HEK293 (cell line): ENCODE results near the gene FREM3.

Experiments
- CTCF ChIP-seq: fragments of 450-650 bp; formaldehyde crosslinking; IDR thresholded peaks from 2 replicates; pipeline ENCODE4 v1.5.1; 2016; ENCODE audit warnings: missing biosample characterization, missing genetic modification characterization
- PRDM10 ChIP-seq: fragments of 450-650 bp; formaldehyde crosslinking; IDR thresholded peaks from 2 replicates; pipeline ENCODE4 v1.5.1; 2016; ENCODE audit warnings: missing biosample characterization, missing genetic modification characterization
- REST ChIP-seq: fragments of 450-650 bp; formaldehyde crosslinking; IDR thresholded peaks from 2 replicates; pipeline ENCODE4 v1.5.1; 2016; ENCODE audit warnings: missing biosample characterization, missing genetic modification characterization
- ZFP3 ChIP-seq: fragments of 450-650 bp; formaldehyde crosslinking; IDR thresholded peaks from 2 replicates; pipeline ENCODE4 v1.5.1; 2016; ENCODE audit warnings: low read depth, missing biosample characterization, missing genetic modification characterization
- ZNF18 ChIP-seq: fragments of 450-650 bp; formaldehyde crosslinking; IDR thresholded peaks from 2 replicates; pipeline ENCODE4 v1.5.1; 2016; ENCODE audit warnings: missing biosample characterization, missing genetic modification characterization
- ZNF391 ChIP-seq: fragments of 450-650 bp; formaldehyde crosslinking; IDR thresholded peaks from 2 replicates; pipeline ENCODE4 v1.5.1; 2016; ENCODE audit warnings: low read depth, missing biosample characterization, missing genetic modification characterization, borderline replicate concordance
- ZNF664 ChIP-seq: fragments of 450-650 bp; formaldehyde crosslinking; IDR thresholded peaks from 2 replicates; pipeline ENCODE4 v1.5.1; 2016; ENCODE audit warnings: missing biosample characterization, missing genetic modification characterization
- ZSCAN23 ChIP-seq: fragments of 450-650 bp; formaldehyde crosslinking; IDR thresholded peaks from 2 replicates; pipeline ENCODE4 v1.5.1; 2016; ENCODE audit warnings: missing biosample characterization, missing genetic modification characterization

- TF ChIP-seq ZNF18: no peak
- TF ChIP-seq PRDM10 (tag by site-specific recombination): no peak
- TF ChIP-seq ZNF391: no peak
- TF ChIP-seq ZFP3: no peak
- no peak for TF ChIP-seq CTCF
- TF ChIP-seq REST (tag by site-specific recombination): no peak
- no peak for TF ChIP-seq ZSCAN23
- no peak for TF ChIP-seq ZNF664 (tag by site-specific recombination)
Measured at GRCh38 chr4:143700046-143700415, 444 bp downstream of the FREM3 start.
